Measurements from ENCODE around the gene DEFB118. TPM values are rescaled to one million over a fixed set of nuclear protein-coding genes. Genes with fewer than 3 reads are reported as not detected.

DEFB118 gene
- polyA plus RNA-seq, 1 donor from 2014 or later = not detected

DNA sequence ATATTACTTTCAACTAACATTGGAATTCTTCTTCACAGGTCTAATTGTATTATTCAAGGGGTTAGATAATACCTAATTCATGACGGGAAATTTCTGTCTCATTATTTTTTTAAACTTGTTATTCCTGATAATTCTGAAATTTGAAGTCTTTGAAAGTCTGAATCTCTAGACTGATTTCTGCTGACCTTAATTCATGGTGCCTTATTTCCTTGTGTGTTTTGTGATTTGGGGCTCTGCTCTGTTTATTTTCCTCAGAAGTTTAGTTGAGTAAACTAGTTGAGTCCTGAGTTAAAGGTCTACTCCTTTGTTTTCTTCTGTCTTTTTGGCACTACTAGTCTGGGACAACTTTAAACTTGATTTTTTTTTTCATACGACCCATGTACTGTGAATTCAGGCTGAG lies 5.9 kb downstream of the DEFB118 start:
- Histone ChIP-seq H3K9me3 (ENCODE audit: low read length) (no peaks in the 10 kb centered on the region), H4K20me1 (ENCODE audit: insufficient read depth) (no peaks in the 10 kb centered on the region), H3K9me2 (ENCODE audit: insufficient read depth, low read length) (no peaks in the 10 kb centered on the region), H3K27me3 (ENCODE audit: insufficient read depth, low read depth, low read length) (no peaks in the 10 kb centered on the region), H3K27ac (ENCODE audit: low read length) (no peak overlapping the region), H3F3A (ENCODE audit: insufficient read depth, low read length, poor library complexity, severe bottlenecking) (no peaks in the 10 kb centered on the region), H3K4me2 (ENCODE audit: low read length) (no peak overlapping the region), H3K36me3 (ENCODE audit: insufficient read depth, low read length) (no peaks in the 10 kb centered on the region), H2AFZ (ENCODE audit: low read depth, low read length) (no peak overlapping the region), H3K9ac (ENCODE audit: low read length) (no peak overlapping the region), H3K79me2 (replicated peaks; ENCODE audit: insufficient read depth, low read length) (no peaks in the 10 kb centered on the region), H3K4me3 (ENCODE audit: low read length) (no peak overlapping the region)
- TF ChIP-seq CTCF (IDR thresholded peaks at IDR 0.05; ENCODE audit: poor library complexity, severe bottlenecking) (no peak), RAD21 (conservative IDR thresholded peaks at IDR 0.05) (no peak), SMC3 (conservative IDR thresholded peaks at IDR 0.05; ENCODE audit: poor library complexity) (no peak), EP300 (conservative IDR thresholded peaks at IDR 0.05; ENCODE audit: poor library complexity, severe bottlenecking) (no peak), TAF1 (IDR thresholded peaks at IDR 0.05; ENCODE audit: low read depth) (no peak), MXI1 (conservative IDR thresholded peaks at IDR 0.05; ENCODE audit: poor library complexity, severe bottlenecking) (no peak)

GRCh38 chr20:31390490-31390889 lies 22.1 kb downstream of the DEFB118 start, which contains the start of gene DEFB119:
Gene DEFB119, minus strand, starts transcription at chr20:31390590. Its CDS starts 107 bp downstream, at chr20:31390483.
- H3K27me3 ChIP-seq (ENCODE audit: insufficient read depth, low read depth, low read length) = no peaks in the 10 kb centered on the region
- no peak within 1 kb of the TSS for H3K4me3 ChIP-seq (ENCODE audit: low read length)
- H3K9ac ChIP-seq (ENCODE audit: low read length) = no peak within 1 kb of the TSS
- no peaks in the 10 kb centered on the region for H3K9me2 ChIP-seq (ENCODE audit: insufficient read depth, low read length)
- TF ChIP-seq POLR2AphosphoS5 (IDR thresholded peaks at IDR 0.05) (no peak), SMC3 (conservative IDR thresholded peaks at IDR 0.05; ENCODE audit: poor library complexity) (no peak), EP300 (conservative IDR thresholded peaks at IDR 0.05; ENCODE audit: poor library complexity, severe bottlenecking) (no peak), TAF1 (IDR thresholded peaks at IDR 0.05; ENCODE audit: low read depth) (no peak), MXI1 (conservative IDR thresholded peaks at IDR 0.05; ENCODE audit: poor library complexity, severe bottlenecking) (no peak), RAD21 (conservative IDR thresholded peaks at IDR 0.05) (no peak)
- TF ChIP-seq, protein P1, sequence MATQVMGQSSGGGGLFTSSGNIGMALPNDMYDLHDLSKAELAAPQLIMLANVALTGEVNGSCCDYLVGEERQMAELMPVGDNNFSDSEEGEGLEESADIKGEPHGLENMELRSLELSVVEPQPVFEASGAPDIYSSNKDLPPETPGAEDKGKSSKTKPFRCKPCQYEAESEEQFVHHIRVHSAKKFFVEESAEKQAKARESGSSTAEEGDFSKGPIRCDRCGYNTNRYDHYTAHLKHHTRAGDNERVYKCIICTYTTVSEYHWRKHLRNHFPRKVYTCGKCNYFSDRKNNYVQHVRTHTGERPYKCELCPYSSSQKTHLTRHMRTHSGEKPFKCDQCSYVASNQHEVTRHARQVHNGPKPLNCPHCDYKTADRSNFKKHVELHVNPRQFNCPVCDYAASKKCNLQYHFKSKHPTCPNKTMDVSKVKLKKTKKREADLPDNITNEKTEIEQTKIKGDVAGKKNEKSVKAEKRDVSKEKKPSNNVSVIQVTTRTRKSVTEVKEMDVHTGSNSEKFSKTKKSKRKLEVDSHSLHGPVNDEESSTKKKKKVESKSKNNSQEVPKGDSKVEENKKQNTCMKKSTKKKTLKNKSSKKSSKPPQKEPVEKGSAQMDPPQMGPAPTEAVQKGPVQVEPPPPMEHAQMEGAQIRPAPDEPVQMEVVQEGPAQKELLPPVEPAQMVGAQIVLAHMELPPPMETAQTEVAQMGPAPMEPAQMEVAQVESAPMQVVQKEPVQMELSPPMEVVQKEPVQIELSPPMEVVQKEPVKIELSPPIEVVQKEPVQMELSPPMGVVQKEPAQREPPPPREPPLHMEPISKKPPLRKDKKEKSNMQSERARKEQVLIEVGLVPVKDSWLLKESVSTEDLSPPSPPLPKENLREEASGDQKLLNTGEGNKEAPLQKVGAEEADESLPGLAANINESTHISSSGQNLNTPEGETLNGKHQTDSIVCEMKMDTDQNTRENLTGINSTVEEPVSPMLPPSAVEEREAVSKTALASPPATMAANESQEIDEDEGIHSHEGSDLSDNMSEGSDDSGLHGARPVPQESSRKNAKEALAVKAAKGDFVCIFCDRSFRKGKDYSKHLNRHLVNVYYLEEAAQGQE (IDR thresholded peaks at IDR 0.05; ENCODE audit: borderline replicate concordance) = no peak
- no peaks in the 10 kb centered on the region for H4K20me1 ChIP-seq (ENCODE audit: insufficient read depth)
- no peak within 1 kb of the TSS for H3K27ac ChIP-seq (ENCODE audit: low read length)
- peaks cover 19% of the 10 kb centered on the region for H3K9me3 ChIP-seq (ENCODE audit: low read length)
- no peak within 1 kb of the TSS for H2AFZ ChIP-seq (ENCODE audit: low read depth, low read length)
- H3F3A ChIP-seq (ENCODE audit: insufficient read depth, low read length, poor library complexity, severe bottlenecking) = no peaks in the 10 kb centered on the region
- no peaks in the 10 kb centered on the region for H3K36me3 ChIP-seq (ENCODE audit: insufficient read depth, low read length)
- H3K4me2 ChIP-seq (ENCODE audit: low read length) = no peak within 1 kb of the TSS
- H3K79me2 ChIP-seq (replicated peaks; ENCODE audit: insufficient read depth, low read length) = no peaks in the 10 kb centered on the region

DNA sequence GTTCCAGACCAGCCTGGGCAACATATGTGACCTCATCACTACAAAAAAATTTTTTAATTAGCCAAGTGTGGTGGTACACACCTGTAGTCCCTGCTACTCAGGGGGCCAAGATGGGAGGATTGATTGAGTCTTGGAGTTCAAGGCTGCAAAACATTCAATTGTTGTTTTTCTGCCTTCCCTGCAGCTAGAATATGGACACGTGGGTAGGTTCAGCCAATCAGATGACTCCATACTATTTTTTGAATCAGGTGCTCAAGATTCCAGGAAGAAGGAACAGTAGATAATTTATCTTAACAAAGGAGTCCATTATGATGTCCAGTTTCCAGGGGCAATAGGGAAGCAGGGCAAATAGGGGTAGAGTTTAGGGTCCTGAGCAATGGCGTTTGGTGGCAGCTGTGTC lies 24.4 kb downstream of the DEFB118 start:
- Histone ChIP-seq H4K20me1 (ENCODE audit: insufficient read depth) (no peaks in the 10 kb centered on the region), H3K79me2 (replicated peaks; ENCODE audit: insufficient read depth, low read length) (no peaks in the 10 kb centered on the region), H3K4me2 (ENCODE audit: low read length) (no peak overlapping the region), H3K27ac (ENCODE audit: low read length) (no peak overlapping the region), H3K36me3 (ENCODE audit: insufficient read depth, low read length) (no peaks in the 10 kb centered on the region), H2AFZ (ENCODE audit: low read depth, low read length) (no peak overlapping the region), H3K9ac (ENCODE audit: low read length) (no peak overlapping the region), H3K27me3 (ENCODE audit: insufficient read depth, low read depth, low read length) (no peaks in the 10 kb centered on the region), H3K9me2 (ENCODE audit: insufficient read depth, low read length) (no peaks in the 10 kb centered on the region), H3F3A (ENCODE audit: insufficient read depth, low read length, poor library complexity, severe bottlenecking) (no peaks in the 10 kb centered on the region), H3K9me3 (ENCODE audit: low read length) (peaks cover 16% of the 10 kb centered on the region), H3K4me3 (ENCODE audit: low read length) (no peak overlapping the region)
- TF ChIP-seq EP300 (conservative IDR thresholded peaks at IDR 0.05; ENCODE audit: poor library complexity, severe bottlenecking) (no peak), RAD21 (conservative IDR thresholded peaks at IDR 0.05) (no peak), EZH2 (IDR thresholded peaks at IDR 0.05; ENCODE audit: borderline replicate concordance, insufficient read depth, low read length, poor library complexity, severe bottlenecking) (no peak), MXI1 (conservative IDR thresholded peaks at IDR 0.05; ENCODE audit: poor library complexity, severe bottlenecking) (no peak), POLR2AphosphoS5 (IDR thresholded peaks at IDR 0.05) (no peak), SMC3 (conservative IDR thresholded peaks at IDR 0.05; ENCODE audit: poor library complexity) (no peak), CTCF (IDR thresholded peaks at IDR 0.05; ENCODE audit: poor library complexity, severe bottlenecking) (no peak), TAF1 (IDR thresholded peaks at IDR 0.05; ENCODE audit: low read depth) (no peak)
- TF ChIP-seq, protein P1 (IDR thresholded peaks at IDR 0.05; ENCODE audit: borderline replicate concordance) = no peak

Measured in neural cell (in vitro differentiated cells).